Kasumi-1 (cell line): ENCODE measurements around the gene PIAS4.

Source experiments
- DNase-seq, 2 experiments: peaks; one replicate each; lab custom pipeline; 2025; lab: John Stamatoyannopoulos, UW

The PIAS4 gene

GRCh38 chr19:4077800-4078684 is 70.5 kb downstream of the PIAS4 start:
- DNase-seq, result peak; percentile 24 to 28

- DNase-seq, result no peak
Measured at GRCh38 chr19:4080473-4080872, 72.9 kb downstream of the PIAS4 start.

GRCh38 chr19:4081441-4082129 is 74.0 kb downstream of the PIAS4 start:
- DNase-seq, result peak; percentile 39 to 40

GRCh38 chr19:4082172-4082571 is 74.6 kb downstream of the PIAS4 start:
- no peak for DNase-seq

GRCh38 chr19:4083677-4084546 is 76.4 kb downstream of the PIAS4 start:
- DNase-seq, result peak in 1 of 2 experiments; percentile 5

GRCh38 chr19:4084547-4084877 is 77.0 kb downstream of the PIAS4 start:
- DNase-seq, result no peak

- no peak for DNase-seq
Measured at GRCh38 chr19:4086411-4086867, 78.9 kb downstream of the PIAS4 start.

GRCh38 chr19:4087787-4088679 is 80.5 kb downstream of the PIAS4 start:
- DNase-seq, result no peak

- peak; percentile 71 to 81 for DNase-seq
Measured at GRCh38 chr19:4088975-4089374, 81.4 kb downstream of the PIAS4 start.
